Fibroblast of pulmonary artery (primary cell): ENCODE data around the gene KMT2B.
A peak's percentile ranks its signal among the peaks of the same experiment; 100 is the strongest.

Experiments used
- DNase-seq: peaks from one replicate; pipeline ENCODE4 v3.0.0-alpha.2; 2010; ENCODE audit warnings: low read depth
- H3K4me3 ChIP-seq: replicated peaks from 2 replicates; pipeline ENCODE4 v1.5.1; 2011; ENCODE audit warnings: low read depth, mild to moderate bottlenecking, control low read depth, low read length, moderate library complexity
- CTCF ChIP-seq: IDR thresholded peaks from 2 replicates; pipeline ENCODE4 v1.5.1; 2011; ENCODE audit warnings: mild to moderate bottlenecking, control low read depth, low read length, inconsistent platforms; ENCODE audit errors: missing control alignments

The KMT2B gene

GRCh38 chr19:35742121-35742724 is 24.4 kb downstream of the KMT2B start, which contains the start of gene IGFLR1:
TSS of gene IGFLR1 (minus strand) at chr19:35742452. CDS start at chr19:35741180, 1,272 bp downstream.
- no peak within 1 kb of the TSS for H3K4me3 ChIP-seq
- TF ChIP-seq CTCF: no peak
- DNase-seq: no peak

GRCh38 chr19:35743640-35744429 is 26.0 kb downstream of the KMT2B start:
- no peak for TF ChIP-seq CTCF
- DNase-seq: no peak
- H3K4me3 ChIP-seq: no peak overlapping the region

- peak; percentile 96 for DNase-seq
- TF ChIP-seq CTCF: peak; percentile 45
- H3K4me3 ChIP-seq: peak overlapping the region; percentile 92
Observed at GRCh38 chr19:35744430-35745327, 26.9 kb downstream of the KMT2B start.

- no peak for TF ChIP-seq CTCF
- peak; percentile 100 for DNase-seq
- H3K4me3 ChIP-seq: peak within 1 kb of the TSS; percentile 92
Observed at GRCh38 chr19:35745328-35746086, 27.7 kb downstream of the KMT2B start, which contains the start of the genes PSENEN and U2AF1L4. TSS of gene PSENEN (plus strand) at chr19:35745651. CDS start at chr19:35745931, 280 bp downstream. TSS of gene U2AF1L4 (minus strand) at chr19:35745418. CDS start at chr19:35745391, 27 bp downstream.

- TF ChIP-seq CTCF: no peak
- DNase-seq: no peak
- H3K4me3 ChIP-seq: peak overlapping the region; percentile 92
Observed at GRCh38 chr19:35746087-35746462, 28.3 kb downstream of the KMT2B start.

GRCh38 chr19:35746531-35746930 is 28.7 kb downstream of the KMT2B start:
- peak overlapping the region; percentile 92 for H3K4me3 ChIP-seq
- TF ChIP-seq CTCF: no peak
- DNase-seq: no peak
